MV-4-11 (cell line): Measurements from ENCODE around the gene HMGCS1.
"Not testable (repeated sequence)": the region's sequence is repeated elsewhere in the genome, so short reads cannot be mapped to it uniquely, and the experiment has no call there.

Experiments used
- DNase-seq: peaks from one replicate; lab custom pipeline; 2025; lab: John Stamatoyannopoulos, UW

Gene HMGCS1

DNA sequence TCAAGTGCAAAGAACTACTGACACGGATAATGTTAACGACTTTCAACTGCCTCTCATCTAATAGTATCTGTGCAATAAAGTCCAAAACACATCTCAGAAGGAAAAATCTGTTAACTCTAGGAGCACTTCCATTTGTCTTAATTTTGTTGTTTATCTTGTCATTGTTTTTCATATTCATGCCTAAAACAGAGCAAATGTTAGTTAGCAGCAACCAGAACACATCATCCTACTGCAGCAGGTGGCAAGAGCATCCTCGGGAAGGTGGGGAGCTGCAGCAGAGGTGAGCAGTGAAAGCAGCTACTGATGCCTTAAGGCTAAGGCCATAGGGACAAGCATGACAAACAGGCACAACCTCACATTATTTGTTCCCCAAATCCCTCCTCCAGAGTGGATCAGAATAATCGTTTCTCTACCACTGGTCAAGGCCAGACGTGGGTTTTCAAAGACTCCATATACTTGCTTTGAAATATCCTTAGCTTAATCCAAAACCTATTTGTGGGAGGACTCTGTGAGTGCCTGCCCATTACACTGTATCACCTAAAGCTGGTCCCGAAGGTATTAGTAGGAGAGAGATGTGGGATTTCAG lies 1.0 kb downstream of the HMGCS1 start:
- DNase-seq: no peak

DNA sequence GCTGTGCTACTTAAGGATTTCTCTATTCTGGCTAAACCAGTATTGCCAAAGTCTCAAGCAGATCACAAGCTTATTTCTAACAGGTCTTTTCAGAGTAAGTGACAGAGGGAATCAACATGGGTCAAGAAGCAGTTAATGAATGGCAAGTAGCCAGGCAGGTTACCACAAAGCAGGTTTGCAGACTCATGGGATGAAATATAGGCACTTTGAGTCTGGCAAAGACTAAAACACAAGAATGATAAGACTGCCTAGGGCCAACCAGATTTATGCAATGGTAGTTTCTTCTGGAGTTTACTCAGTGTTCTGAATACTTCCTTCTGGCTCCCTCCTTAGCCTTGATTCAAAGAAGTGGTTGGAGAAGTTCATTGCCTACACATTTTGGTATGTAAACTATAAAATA lies 3.6 kb downstream of the HMGCS1 start:
- DNase-seq: no peak

DNA sequence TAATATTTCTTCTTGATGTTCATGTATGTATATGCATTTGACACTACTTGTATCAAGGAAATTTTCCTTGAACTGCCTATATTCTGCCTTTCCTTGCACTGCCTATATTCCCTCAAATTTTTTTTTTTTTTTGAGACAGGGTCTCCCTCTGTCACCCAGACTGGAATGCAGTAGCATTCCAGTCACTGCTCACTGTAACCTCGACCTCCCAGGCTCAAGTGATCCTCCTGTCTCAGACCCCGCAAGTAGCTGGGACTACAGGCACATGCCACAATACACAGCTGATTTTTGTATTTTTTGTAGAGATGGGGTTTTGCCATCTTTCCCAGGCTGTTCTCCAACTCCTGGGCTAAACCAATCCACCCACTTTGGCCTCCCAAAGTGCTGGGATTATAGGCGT lies 4.1 kb downstream of the HMGCS1 start:
- no peak for DNase-seq

DNA sequence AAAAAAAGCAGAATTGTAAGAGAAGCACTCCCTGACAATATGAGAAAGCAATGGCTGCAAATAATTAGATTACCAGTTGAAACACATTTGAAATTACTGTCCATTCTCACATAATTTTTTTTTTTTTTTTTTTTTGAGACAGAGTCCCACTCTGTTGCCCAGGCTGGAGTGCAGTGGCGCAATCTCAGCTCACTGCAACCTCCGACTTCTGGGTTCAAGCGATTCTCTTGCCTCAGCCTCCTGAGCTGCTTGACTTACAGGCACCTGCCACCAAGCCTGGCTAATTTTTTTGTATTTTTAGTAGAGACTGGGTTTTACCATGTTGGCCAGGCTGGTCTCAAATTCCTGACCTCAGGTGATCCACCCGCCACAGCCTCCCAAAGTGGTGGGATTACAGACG lies 6.3 kb downstream of the HMGCS1 start:
- DNase-seq: not testable (repeated sequence)

DNA sequence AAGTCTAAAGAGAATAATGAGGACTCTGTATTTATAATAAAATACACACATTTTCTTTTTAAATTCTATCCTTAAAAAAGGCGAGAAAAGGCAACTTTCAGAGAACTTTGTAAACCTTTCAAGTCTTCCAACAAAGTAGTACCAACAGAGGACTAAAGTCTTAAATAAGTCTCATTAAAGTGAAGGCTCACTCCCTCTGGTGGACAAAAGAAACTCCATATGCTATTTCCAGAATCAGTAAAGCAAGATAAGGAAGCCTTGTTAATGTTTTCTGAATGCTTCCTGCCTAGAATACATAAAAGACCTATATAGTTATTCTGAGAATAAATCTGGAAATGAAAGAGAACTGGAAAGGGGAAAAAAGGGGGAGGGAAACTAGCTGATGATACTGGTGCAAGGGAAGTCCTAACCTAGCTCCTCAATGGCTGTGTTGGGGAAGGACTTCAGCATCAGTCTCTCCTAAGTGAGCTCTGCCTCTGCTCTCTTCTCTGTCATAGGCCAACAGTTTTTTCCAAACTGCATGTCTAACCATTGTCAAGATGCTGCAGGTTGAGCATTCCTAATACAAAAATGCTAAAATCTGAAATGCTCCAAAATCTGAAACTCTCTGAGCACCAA lies 7.2 kb downstream of the HMGCS1 start:
- peak; percentile 77 for DNase-seq

DNA sequence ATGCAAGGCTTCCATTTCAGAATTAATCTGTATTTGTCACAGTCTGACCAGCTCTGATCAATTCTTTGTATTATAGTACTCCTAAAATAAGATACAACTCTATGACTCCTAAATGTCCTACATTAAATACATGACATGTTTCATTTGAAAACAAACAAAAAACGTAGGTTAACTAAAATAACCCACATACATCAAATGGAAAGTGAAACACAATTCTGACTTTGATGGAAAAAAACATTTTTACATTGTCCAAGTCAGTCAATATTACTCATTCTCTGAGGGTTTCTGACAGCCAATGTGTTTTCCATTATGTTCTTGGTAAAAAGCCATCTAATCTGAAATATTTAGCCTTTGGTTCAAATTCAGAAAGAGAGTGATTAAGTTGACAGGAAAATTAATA lies 8.7 kb downstream of the HMGCS1 start:
- DNase-seq: no peak

DNA sequence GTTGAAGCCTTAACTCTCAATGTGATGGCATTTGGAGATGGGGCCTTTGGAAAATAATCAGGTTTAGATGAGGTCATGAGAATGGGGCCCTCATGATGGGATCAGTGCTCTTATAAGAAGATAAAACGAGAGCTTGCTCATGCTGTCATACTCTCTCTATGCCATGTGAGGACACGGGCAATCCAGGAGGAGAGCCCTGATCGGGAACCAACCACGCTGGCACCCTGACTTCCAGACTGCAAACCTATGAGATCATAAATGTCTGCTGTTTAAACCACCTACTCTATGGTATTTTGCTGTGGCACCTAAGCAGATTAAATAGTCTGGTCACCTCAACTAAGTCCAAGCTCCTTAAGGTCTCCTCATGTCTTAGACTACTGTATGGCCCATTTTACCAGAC lies 10.0 kb downstream of the HMGCS1 start:
- DNase-seq: no peak

DNA sequence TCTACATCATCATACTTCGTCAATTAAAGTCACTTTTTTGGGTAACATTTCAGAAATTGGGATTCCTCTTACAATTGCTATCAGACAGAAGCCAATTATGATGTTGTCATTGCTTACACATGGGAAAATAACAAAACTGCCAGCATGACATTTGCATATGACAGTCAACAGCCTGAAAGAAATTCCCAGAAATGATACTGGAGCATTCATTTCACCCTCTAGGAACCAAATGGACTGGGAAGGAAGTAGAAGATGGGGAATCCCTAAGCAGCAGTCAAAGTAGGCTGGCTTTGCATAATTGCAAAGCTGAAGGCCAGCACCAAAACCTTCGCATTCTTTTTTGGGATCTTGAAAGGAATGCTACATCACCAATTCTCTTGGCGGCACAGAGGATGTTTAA lies 10.7 kb downstream of the HMGCS1 start:
- no peak for DNase-seq

DNA sequence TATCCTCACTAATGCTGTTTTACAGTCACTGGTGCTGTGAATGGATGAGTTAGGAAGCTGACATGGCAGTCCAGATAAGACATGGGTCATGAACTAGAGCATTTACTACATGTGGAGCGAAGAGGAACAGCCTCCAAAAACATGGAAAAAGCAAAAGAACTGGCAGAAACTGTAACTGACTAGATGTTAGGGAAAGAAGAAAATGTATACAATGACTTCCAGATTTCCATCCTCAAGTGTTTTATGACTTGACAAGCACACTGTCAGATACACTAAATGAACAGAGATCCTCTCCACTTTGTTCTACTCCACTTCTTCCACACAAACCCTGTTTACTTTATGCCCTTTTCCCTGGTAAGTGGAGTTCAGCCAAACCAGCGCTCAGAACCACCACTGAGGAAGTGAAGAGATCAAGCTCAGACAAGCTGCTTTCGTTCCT lies 11.5 kb downstream of the HMGCS1 start:
- no peak for DNase-seq

DNA sequence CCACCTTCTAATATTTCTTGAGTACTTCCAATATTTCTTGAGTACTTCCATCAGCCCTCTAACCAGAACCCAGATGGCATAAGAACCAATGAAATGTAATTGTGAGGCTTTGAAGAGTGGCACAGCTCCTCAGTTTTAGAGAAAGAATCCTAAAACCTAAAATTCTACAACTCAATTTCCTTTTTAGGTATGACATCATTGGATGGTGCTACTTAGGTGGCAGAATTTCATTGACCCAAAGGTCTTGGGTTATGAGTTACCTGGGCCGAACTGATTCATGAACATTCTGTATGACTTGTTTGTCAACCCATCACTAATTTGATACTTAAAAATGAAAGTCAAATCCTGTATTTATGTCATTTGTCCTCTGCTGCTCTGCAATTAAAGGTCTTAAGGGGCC lies 13.1 kb downstream of the HMGCS1 start:
- DNase-seq: no peak

DNA sequence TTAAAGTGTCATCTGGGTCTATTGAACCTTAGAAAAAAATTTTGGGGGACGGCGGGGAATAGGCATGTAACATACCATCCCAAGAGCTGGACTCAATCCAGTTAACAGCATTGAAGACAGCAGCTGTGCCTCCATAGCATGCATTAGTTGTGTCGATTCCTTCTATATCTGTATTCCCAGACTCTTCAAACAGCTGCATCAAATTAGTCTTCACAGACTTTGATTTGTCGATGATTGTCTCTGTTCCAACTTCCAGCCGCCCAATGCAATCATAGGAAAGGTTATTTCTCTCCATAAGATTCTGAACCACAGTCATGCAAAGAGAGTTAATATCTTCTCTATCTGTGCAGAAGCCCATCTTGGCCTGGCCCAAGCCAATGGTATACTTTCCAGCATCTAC lies 14.8 kb downstream of the HMGCS1 start:
- no peak for DNase-seq

DNA sequence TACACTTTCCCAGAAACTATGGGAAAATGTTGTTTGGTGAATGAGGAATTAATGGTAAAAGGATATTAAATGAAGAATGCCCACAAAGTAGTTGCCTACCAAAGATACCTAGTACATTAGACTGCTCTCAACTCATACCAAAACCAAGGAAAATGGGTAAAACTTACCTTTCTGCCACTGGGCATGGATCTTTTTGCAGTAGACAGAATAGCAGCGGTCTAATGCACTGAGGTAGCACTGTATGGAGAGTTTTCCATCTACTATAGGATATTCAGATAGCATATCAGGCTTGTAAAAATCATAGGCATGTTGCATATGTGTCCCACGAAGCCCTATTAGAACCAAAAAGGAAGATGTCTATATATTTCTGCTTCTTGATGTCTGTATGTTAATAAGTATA lies 16.4 kb downstream of the HMGCS1 start:
- DNase-seq: no peak

DNA sequence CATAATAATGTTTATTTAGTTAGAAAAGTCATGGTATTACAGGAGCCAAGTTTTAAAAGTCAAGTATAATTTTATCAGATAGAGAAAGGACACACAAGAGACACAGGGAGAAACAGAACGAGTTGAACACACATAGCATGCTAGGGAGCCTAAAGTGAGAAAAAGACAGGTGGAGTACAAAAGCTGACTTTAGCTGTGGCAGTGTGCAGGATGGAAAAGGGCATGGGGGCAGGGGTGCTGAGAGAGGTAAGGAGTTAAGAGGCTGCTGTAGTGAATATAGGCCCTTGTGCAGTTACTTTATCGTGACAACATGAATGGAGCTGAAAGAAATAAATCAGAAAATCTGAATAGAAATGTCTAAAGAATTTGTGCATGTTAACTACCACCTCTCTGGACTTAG lies 18.0 kb downstream of the HMGCS1 start:
- DNase-seq: no peak

DNA sequence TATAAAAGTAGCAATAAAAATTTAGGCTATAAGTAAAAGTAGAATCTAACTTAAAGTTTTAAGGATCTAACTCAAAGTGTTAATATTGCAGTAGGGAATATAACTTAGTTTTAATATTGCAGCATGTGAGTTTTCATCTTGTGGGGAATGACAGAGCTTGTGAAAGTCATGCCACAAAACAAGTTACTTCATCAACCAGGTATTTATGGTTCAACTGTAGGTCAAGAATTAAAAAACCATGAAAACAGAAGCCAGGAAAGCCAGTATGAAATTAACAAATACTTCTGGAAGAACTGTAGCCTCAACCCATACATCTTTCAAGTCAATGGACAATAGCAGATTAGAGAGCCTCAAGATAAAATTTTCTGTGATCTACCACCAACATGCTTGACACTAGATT lies 19.0 kb downstream of the HMGCS1 start:
- DNase-seq: no peak

DNA sequence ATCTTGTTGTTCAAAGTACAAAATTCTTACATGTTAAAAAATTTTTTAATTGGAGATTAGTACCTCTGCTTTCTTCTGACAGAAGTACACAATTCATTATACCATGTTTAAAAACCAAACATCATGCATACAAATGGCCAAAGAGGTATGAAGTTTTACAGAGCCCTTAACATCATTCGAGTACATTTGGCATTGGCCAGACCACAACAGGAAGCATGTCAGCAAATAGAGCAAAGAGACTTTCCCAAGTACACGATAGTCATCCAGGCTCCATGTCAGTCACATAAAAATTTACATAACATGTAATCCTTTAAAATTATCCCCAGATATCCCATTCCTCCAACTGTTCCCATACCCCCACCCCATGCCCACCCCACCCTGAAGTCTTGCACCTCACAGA lies 22.5 kb downstream of the HMGCS1 start:
- DNase-seq: no peak

DNA sequence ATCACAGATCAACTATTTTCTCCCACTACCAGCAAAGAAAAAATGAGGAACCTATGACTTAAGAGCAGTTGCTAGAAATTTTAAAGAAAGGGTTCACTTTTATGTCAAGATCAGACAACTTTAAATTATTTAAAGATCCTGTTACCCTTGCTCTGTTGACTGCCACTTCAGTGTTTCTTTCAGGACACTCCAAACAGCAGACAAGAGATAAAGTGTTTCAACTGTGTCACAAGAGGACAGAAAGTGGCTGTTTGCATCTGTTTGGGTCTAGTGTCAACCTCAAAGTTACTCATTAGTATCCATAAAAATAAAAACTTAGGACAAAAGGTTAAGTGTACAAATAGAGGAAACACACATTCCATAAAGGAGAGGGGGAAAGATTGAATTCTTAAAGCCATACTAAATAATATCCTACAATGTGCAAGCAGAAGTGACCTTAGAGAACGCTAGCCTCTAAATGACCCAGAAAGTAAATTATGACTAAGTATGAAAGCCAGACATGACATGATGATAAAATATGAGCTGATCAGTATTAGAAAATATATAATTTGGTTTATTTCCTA lies 24.9 kb downstream of the HMGCS1 start:
- no peak for DNase-seq

DNA sequence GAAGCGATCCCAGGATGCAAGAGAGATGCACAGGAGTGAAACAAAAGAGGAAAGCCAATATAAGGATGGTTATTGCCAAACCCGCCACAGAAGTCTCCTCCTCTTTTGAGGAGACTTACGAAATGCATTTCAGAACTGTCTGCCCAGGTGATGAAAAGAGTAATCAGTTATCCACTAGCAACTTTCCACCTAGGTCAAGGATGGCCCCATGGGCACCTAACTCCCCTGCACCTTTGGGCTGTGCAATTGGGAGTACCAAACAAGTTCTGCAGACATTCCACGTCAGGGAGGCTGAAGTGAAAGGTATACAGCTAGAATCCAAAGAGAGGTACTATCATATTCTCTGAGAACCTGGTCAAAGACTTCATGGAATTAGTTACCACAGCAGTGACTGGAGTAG lies 25.7 kb downstream of the HMGCS1 start:
- DNase-seq: no peak

DNA sequence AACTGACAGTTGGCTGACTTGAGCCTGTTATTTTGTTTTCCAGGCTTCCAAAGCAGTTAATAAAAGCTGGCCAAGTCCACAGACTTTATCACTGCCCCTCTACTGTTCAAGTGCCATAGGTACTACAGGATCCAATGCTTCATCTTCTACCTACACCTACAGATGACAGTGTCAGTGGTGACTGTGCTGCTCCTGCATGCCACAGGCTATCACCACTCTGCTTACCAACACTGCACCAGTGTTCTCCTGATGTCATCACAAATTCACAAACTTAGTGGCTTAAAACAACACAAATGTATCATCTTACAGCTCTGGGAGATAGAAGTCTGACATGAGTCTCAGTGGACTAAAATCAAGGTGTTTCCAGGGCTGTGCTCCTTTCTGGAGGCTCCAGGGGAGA lies 26.6 kb downstream of the HMGCS1 start:
- no peak for DNase-seq

DNA sequence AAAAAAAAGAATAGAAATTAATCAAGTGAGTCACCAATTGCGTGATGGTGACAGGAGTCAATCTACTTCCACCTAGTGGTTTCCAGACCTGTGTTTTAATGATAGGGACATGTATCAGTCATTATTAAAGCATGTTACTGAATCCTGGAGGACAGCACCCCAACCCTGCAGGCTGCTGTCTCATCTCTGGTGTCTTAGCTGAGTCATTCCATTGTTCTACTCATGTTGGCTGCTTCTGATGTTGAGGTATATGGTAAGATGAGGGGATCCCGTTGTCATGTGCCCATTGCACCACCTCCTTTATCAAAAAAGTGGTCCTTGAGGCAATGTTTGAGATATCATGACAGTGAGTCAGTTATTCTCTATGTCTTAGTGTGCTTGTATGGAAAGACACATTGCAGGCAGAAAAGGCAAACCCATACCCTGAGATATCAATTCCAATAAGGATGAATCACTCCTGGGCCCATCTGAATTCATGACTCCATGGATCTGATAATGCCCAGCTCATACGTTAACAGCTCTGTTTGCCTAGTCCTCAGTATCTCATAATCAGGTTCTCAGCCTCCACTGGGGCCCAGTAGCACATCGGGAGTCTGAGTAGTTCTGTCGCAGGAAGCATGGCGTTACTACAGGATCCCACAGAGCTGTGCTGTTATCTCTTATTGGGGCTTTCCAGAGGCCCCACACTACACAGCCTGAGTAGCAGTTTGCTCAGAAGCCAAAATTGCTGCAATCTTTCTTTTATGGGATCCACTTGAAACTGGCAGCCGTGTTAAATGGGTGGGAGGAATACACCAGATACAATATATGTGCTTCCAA lies 31.2 kb downstream of the HMGCS1 start:
- no peak for DNase-seq

DNA sequence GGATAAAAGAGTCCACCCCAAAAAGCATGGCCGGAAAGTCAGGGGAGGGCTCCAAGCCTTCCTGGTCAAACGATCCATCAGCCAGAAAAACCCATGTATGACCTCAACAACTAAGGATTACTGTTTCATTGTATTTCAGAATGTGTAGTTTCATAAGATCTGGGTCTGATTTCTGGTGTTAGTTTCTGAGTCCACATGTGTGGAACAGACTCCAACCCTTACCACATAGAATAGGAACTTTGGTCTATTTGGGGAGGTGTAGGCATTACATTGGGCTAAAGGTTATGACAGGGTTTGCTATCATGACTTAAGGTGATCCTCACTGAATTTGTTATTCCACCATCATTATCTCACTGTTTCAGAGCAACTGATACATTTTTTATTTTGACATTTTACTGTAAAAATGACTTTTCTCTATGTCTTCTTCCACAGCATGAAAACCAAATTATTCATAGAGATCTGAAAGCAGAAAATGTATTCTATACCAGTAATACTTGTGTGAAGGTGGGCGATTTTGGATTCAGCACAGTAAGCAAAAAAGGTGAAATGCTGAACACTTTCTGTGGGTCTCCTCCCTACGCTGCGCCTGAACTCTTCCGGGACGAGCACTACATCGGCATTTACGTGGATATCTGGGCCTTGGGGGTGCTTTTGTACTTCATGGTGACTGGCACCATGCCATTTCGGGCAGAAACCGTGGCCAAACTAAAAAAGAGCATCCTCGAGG lies 33.5 kb downstream of the HMGCS1 start:
- DNase-seq: no peak

DNA sequence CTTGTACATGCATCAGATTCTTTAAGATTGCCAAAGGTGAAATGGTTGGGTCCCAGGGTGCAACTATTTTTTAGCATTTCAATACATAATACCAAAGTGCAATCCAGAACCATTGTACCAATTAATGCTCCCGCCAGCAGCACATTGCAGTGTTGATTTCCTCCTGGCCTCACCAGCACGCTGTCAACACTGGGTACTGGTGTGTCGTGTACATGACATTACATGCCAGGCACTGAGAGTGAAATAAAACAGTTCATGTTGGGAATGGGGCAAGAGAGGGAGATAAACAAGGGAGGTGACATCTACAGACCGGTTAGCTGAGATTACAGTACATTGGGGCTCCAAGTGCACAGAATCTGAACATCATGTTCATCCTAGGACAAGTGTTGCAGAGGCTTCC lies 37.8 kb downstream of the HMGCS1 start:
- no peak for DNase-seq

DNA sequence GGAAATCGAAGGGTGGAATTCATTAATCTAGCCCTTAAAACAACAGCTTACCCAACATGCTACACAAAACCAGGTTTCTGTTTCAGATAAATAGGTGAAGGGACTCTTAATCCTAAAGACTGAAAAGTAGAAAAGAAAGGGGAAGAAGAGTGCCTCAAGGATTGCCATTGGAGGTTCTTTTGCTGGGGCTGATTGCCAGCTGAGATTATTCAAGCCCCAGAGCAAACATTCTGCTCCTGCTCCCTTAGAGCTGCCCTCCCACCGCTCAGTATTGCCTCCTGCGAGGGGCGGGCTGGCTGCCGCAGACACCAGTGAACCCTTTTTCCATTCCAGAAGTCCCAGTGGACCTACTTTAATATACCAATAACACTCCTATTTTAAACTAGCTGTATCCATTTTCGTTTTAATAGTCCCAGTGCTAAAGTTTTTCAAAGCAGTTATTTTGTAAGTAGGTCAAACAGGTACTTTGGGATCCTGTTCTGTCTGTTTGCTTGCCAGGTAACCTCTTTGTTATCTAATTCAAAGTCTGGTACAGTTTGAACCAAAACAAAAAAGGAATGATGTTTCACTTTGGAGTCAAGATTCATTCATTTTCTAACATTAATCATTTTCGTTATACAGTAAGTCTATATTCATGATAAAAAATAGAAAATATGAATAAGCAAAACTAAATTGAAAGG lies 38.6 kb downstream of the HMGCS1 start:
- DNase-seq: no peak
